H1 (cell line): ENCODE results near the gene RSU1. TPM values are rescaled to one million over a fixed set of nuclear protein-coding genes. Genes with fewer than 3 reads are reported as not detected.

Experiments used
- CTCF ChIA-PET: fragments of 300-600 bp; sonication (Branson Sonifier 250); formaldehyde crosslinking; loops from one replicate; lab custom pipeline; 2021; ENCODE audit not compliant: partially characterized antibody; lab: Charles Lee
- POLR2A ChIA-PET: fragments of 300-600 bp; sonication (Branson Sonifier 250); formaldehyde crosslinking; loops from one replicate; lab custom pipeline; 2021; ENCODE audit warnings: inconsistent platforms; ENCODE audit not compliant: partially characterized antibody; lab: Charles Lee
- DNase-seq, 2 experiments: peaks; one replicate each; pipeline versions ENCODE4 v3.0.0 to v3.0.0-alpha.2; 2010 to 2022; ENCODE audit warnings: low spot score in 2 of 2, low read depth in 1 of 2, mixed read lengths in 1 of 2
- FAIRE-seq: peaks from 2 replicates; lab custom pipeline; 2011; peaks lifted over from hg19 to GRCh38; lab: Jason Lieb, UNC
- H2AFZ ChIP-seq: 2 replicates; pipeline ENCODE4 v1.8.1; 2012; ENCODE audit warnings: low read length, inconsistent platforms
- H2AK5ac ChIP-seq: 2 replicates; pipeline ENCODE4 v1.6.1; 2013; ENCODE audit warnings: low read depth, low read length
- H2BK120ac ChIP-seq: replicated peaks from 2 replicates; pipeline ENCODE3; 2013; ENCODE audit warnings: low read depth, low read length, inconsistent platforms
- H2BK12ac ChIP-seq: 2 replicates; pipeline ENCODE4 v1.6.1; 2013; ENCODE audit warnings: low read depth, low read length
- H2BK15ac ChIP-seq: 2 replicates; pipeline ENCODE4 v1.6.1; 2013; ENCODE audit warnings: low read length
- H2BK20ac ChIP-seq: 2 replicates; pipeline ENCODE4 v1.6.1; 2013; ENCODE audit warnings: low read length
- H2BK5ac ChIP-seq: 2 replicates; pipeline ENCODE4 v1.6.1; 2013; ENCODE audit warnings: low read depth, low read length
- H3K14ac ChIP-seq: 2 replicates; pipeline ENCODE4 v1.6.1; 2013; ENCODE audit warnings: inconsistent platforms; ENCODE audit not compliant: insufficient read length
- H3K18ac ChIP-seq: 2 replicates; pipeline ENCODE4 v1.6.1; 2013; ENCODE audit warnings: low read length; ENCODE audit errors: extremely low read depth
- H3K23ac ChIP-seq: 2 replicates; pipeline ENCODE4 v1.6.1; 2013; ENCODE audit warnings: inconsistent platforms; ENCODE audit not compliant: insufficient read length
- H3K23me2 ChIP-seq: 2 replicates; pipeline ENCODE4 v1.6.1; 2013; ENCODE audit warnings: low read depth, low read length
- H3K27ac ChIP-seq: 2 replicates; pipeline ENCODE4 v1.6.1; 2011; ENCODE audit warnings: low read depth, low read length, inconsistent platforms
- H3K27me3 ChIP-seq, 4 experiments: replicated peaks in 1 of 4; 1 replicate in 1 of 4; 2 replicates in 3 of 4; pipeline versions ENCODE4 v1.6.1 to v1.8.1; 2011 to 2013; ENCODE audit warnings: low read length in 3 of 4, mild to moderate bottlenecking in 3 of 4, inconsistent platforms in 2 of 4, mixed read lengths in 2 of 4, moderate library complexity in 1 of 4; ENCODE audit not compliant: control insufficient read depth in 3 of 4, insufficient read depth in 3 of 4; ENCODE audit errors: extremely low read depth in 1 of 4
- H3K36me3 ChIP-seq, 4 experiments: 2 replicates each; pipeline versions ENCODE4 v1.6.1 to v1.8.1; 2011 to 2013; ENCODE audit warnings: mild to moderate bottlenecking in 4 of 4, low read length in 3 of 4, moderate library complexity in 2 of 4, control low read depth in 1 of 4, inconsistent platforms in 1 of 4; ENCODE audit not compliant: insufficient read depth in 4 of 4, control insufficient read depth in 2 of 4
- H3K4ac ChIP-seq: replicated peaks from 2 replicates; pipeline ENCODE3; 2013; ENCODE audit warnings: low read length, low read depth, mixed read lengths, inconsistent platforms; ENCODE audit not compliant: insufficient read length
- H3K4me1 ChIP-seq, 4 experiments: replicated peaks in 1 of 4; 1 replicate in 1 of 4; 2 replicates in 3 of 4; pipeline versions ENCODE4 v1.6.1 to v1.8.1; 2011 to 2013; ENCODE audit warnings: low read length in 3 of 4, inconsistent platforms in 2 of 4, mixed read lengths in 1 of 4; ENCODE audit not compliant: insufficient read depth in 4 of 4, control insufficient read depth in 3 of 4
- H3K4me2 ChIP-seq, 2 experiments: 2 replicates each; pipeline versions ENCODE4 v1.6.1 to v1.8.1; 2011 to 2013; ENCODE audit warnings: low read depth in 2 of 2, low read length in 2 of 2, control low read depth in 1 of 2, inconsistent platforms in 1 of 2, mild to moderate bottlenecking in 1 of 2; ENCODE audit not compliant: insufficient read depth in 1 of 2
- H3K4me3 ChIP-seq, 4 experiments: fragments of 200-600, 300-600 bp in 1 of 4; sonication (generic), shearing (Covaris generic), sonication (Bioruptor Twin) in 1 of 4; 2 replicates each; pipeline versions ENCODE4 v1.5.1 to v1.8.1; 2011 to 2016; ENCODE audit warnings: low read length in 4 of 4, low read depth in 3 of 4, control low read depth in 2 of 4, inconsistent platforms in 2 of 4, mild to moderate bottlenecking in 2 of 4, mixed read lengths in 1 of 4, moderate library complexity in 1 of 4; ENCODE audit not compliant: insufficient read depth in 2 of 4; ENCODE audit errors: extremely low read depth in 1 of 4
- H3K56ac ChIP-seq: replicated peaks from 2 replicates; pipeline ENCODE3; 2013; ENCODE audit warnings: low read depth, mild to moderate bottlenecking, mixed read lengths, low read length, inconsistent platforms; ENCODE audit not compliant: insufficient read length
- H3K79me1 ChIP-seq: 2 replicates; pipeline ENCODE4 v1.6.1; 2013; ENCODE audit warnings: low read depth, low read length, control low read depth
- H3K79me2 ChIP-seq, 2 experiments: 2 replicates each; pipeline versions ENCODE4 v1.6.1 to v1.8.1; 2012 to 2013; ENCODE audit warnings: low read length in 2 of 2, mild to moderate bottlenecking in 2 of 2, inconsistent platforms in 1 of 2; ENCODE audit not compliant: insufficient read depth in 2 of 2, control insufficient read depth in 1 of 2
- H3K9ac ChIP-seq, 4 experiments: replicated peaks in 1 of 4; 1 replicate in 1 of 4; 2 replicates in 3 of 4; pipeline versions ENCODE4 v1.6.1 to v1.8.1; 2011 to 2013; ENCODE audit warnings: low read depth in 3 of 4, low read length in 3 of 4, control low read depth in 2 of 4, mild to moderate bottlenecking in 2 of 4, moderate library complexity in 2 of 4, inconsistent platforms in 1 of 4; ENCODE audit errors: extremely low read depth in 1 of 4
- H3K9me3 ChIP-seq, 2 experiments: 2 replicates each; pipeline versions ENCODE4 v1.6.1 to v1.8.1; 2012 to 2013; ENCODE audit warnings: mild to moderate bottlenecking in 2 of 2, moderate library complexity in 2 of 2, control low read depth in 1 of 2, inconsistent platforms in 1 of 2, low read depth in 1 of 2, low read length in 1 of 2, mixed read lengths in 1 of 2; ENCODE audit not compliant: insufficient read depth in 2 of 2
- H4K20me1 ChIP-seq, 2 experiments: replicated peaks in 1 of 2; 2 replicates each; pipeline versions ENCODE3 to v1.8.1; 2011 to 2013; ENCODE audit warnings: inconsistent platforms in 2 of 2, low read length in 2 of 2, mild to moderate bottlenecking in 1 of 2; ENCODE audit not compliant: insufficient read depth in 2 of 2, control insufficient read depth in 1 of 2
- H4K5ac ChIP-seq: 2 replicates; pipeline ENCODE4 v1.6.1; 2013; ENCODE audit warnings: low read length, low read depth, mixed read lengths, inconsistent platforms; ENCODE audit not compliant: insufficient read length
- H4K8ac ChIP-seq: 2 replicates; pipeline ENCODE4 v1.8.0; 2013; ENCODE audit warnings: mild to moderate bottlenecking, moderate library complexity, low read length, inconsistent platforms; ENCODE audit not compliant: insufficient read depth; ENCODE audit errors: extremely low read depth
- H4K91ac ChIP-seq: replicated peaks from 2 replicates; pipeline ENCODE3; 2013; ENCODE audit warnings: low read length, mixed read lengths, inconsistent platforms; ENCODE audit not compliant: insufficient read length
- CEBPB ChIP-seq: IDR thresholded peaks from 2 replicates; pipeline ENCODE4 v1.6.1; 2012; ENCODE audit warnings: low read depth, low read length
- CREB1 ChIP-seq: IDR thresholded peaks from 2 replicates; pipeline ENCODE4 v1.6.1; 2012; ENCODE audit warnings: inconsistent platforms
- CTCF ChIP-seq, 3 experiments: IDR thresholded peaks; 1 replicate in 2 of 3; 2 replicates in 1 of 3; pipeline versions ENCODE4 v1.5.1 to v1.6.1; 2011; ENCODE audit warnings: low read length in 3 of 3, mild to moderate bottlenecking in 3 of 3, inconsistent platforms in 2 of 3, low read depth in 1 of 3, moderate library complexity in 1 of 3; ENCODE audit not compliant: insufficient read depth in 1 of 3; ENCODE audit errors: control extremely low read depth in 1 of 3
- POLR2A ChIP-seq, 2 experiments: IDR thresholded peaks; 1 replicate in 1 of 2; 2 replicates in 1 of 2; pipeline ENCODE4 v1.6.1; 2011; ENCODE audit warnings: low read depth in 2 of 2, low read length in 2 of 2, mild to moderate bottlenecking in 2 of 2; ENCODE audit errors: control extremely low read depth in 1 of 2
- POU5F1 ChIP-seq: IDR thresholded peaks from 2 replicates; pipeline ENCODE4 v1.6.1; 2011; ENCODE audit warnings: low read depth, mild to moderate bottlenecking, low read length, moderate library complexity
- TAF7 ChIP-seq: optimal IDR thresholded peaks from 2 replicates; pipeline ENCODE3; 2011; ENCODE audit warnings: low read depth, mild to moderate bottlenecking, inconsistent platforms, low read length, moderate library complexity, borderline replicate concordance
- TBP ChIP-seq: IDR thresholded peaks from 2 replicates; pipeline ENCODE4 v1.6.1; 2011; ENCODE audit warnings: low read depth, low read length, improper control_type of control experiment
- TCF12 ChIP-seq: IDR thresholded peaks from 2 replicates; pipeline ENCODE4 v1.6.1; 2011; ENCODE audit warnings: low read depth, mild to moderate bottlenecking, low read length
- TEAD4 ChIP-seq: IDR thresholded peaks from 2 replicates; pipeline ENCODE4 v1.6.1; 2012; ENCODE audit warnings: low read depth, low read length, inconsistent platforms, mixed read lengths
- YY1 ChIP-seq: IDR thresholded peaks from 2 replicates; pipeline ENCODE4 v1.6.1; 2011; ENCODE audit warnings: low read depth, mild to moderate bottlenecking, low read length
- WGBS, 2 experiments: shearing (Covaris generic) in 1 of 2; methylation state at CpG; one replicate each; pipeline versions ENCODE4 v1.1.6 to v1.1.7; 2013 to 2015; ENCODE audit warnings: low lambda C conversion rate in 2 of 2, mixed read lengths in 2 of 2, inconsistent platforms in 1 of 2, low coverage in 1 of 2, missing lambda C conversion rate in 1 of 2; ENCODE audit not compliant: insufficient replicate concordance in 2 of 2, insufficient coverage in 1 of 2, insufficient read length in 1 of 2; ENCODE audit errors: extremely low coverage in 1 of 2, missing lambda C conversion rate in 1 of 2; 5-methylcytosine and 5-hydroxymethylcytosine counted together
- polyA plus RNA-seq, 7 experiments: library from polyadenylated mRNA; depleted of rRNA in 3 of 7; stranded (reverse) in 5 of 7; unstranded in 2 of 7; fragments of >200 nt in 5 of 7; fragments of 200-250 nt in 2 of 7; gene quantifications; 1 replicate in 5 of 7; 2 replicates in 1 of 7; 4 replicates in 1 of 7; pipeline versions ENCODE4 v1.2.1 to v1.2.3, GENCODE V29; 2011 to 2013; ENCODE audit warnings: missing spikeins in 2 of 7, mixed read lengths in 2 of 7
- total RNA-seq: library from RNA; stranded (reverse); fragmentation: NEBNext Ultra II Directional; extraction: Animal tissue kit (Norgen Biotek cat#: 25700); gene quantifications from 2 replicates; pipeline ENCODE4 v1.2.1, GENCODE V29; 2021

RSU1 gene
- total and polyA plus RNA-seq, 2 of the 8 experiments (the other 6 are each of a cell fraction or from before 2014, with no cell fraction given), result 50.0 to 68.2 TPM

- Histone ChIP-seq H4K91ac (no peak overlapping the region), H3K4me2 (no peak overlapping the region), H3K4me3 (no peak overlapping the region), H3K79me2 (peaks cover 0 to 49% of the 10 kb centered on the region in 2 experiments; a peak in 3 of 4 replicates), H3K14ac (no peak overlapping the region), H2BK20ac (no peak overlapping the region), H3K9ac (no peak overlapping the region), H3K27me3 (no peaks in the 10 kb centered on the region), H2BK15ac (no peak overlapping the region), H4K20me1 (no peaks in the 10 kb centered on the region), H3K79me1 (no peaks in the 10 kb centered on the region; the same call in 1 of the 2 replicates), H2AK5ac (no peak overlapping the region), H3K4ac (no peak overlapping the region), H4K5ac (no peak overlapping the region), H3K23me2 (no peaks in the 10 kb centered on the region), H3K23ac (no peak overlapping the region), H3K36me3 (no peaks in the 10 kb centered on the region; a peak in 1 of 8 replicates), H2BK5ac (no peak overlapping the region), H4K8ac (no peak overlapping the region), H3K27ac (no peak overlapping the region), H2BK120ac (no peak overlapping the region), H3K18ac (no peak overlapping the region), H3K56ac (no peak overlapping the region), H3K4me1 (no peaks in the 10 kb centered on the region), H2BK12ac (no peak overlapping the region), H3K9me3 (no peaks in the 10 kb centered on the region; a peak in 1 of 4 replicates), H2AFZ (no peak overlapping the region)
- ChIA-PET POLR2A (no interaction called here), CTCF (interaction anchor here (2.7 kb wide), 1 partner anchor 10 kb away, joined by 11 read pairs; no protein-coding TSS in a partner anchor)
- TF ChIP-seq TEAD4 (no peak), POLR2A (IDR thresholded peaks at IDR 0.05; ENCODE audit: control extremely low read depth in 1 of 2, low read depth in 2 of 2, low read length in 2 of 2) (no peak), CTCF (IDR thresholded peaks at IDR 0.05; ENCODE audit: control extremely low read depth in 1 of 3, insufficient read depth in 1 of 3, low read depth in 1 of 3, low read length in 3 of 3) (no peak), POU5F1 (no peak), TBP (no peak), CEBPB (no peak), CREB1 (no peak), TCF12 (no peak), YY1 (no peak), TAF7 (no peak)
- no peak for DNase-seq
- WGBS, 2 experiments, result 86% methylated on average over 2 of the region's 2 CpGs; no CpG with 5 or more reads in 1 of the 2 experiments
- FAIRE-seq, result no peak
Measured at GRCh38 chr10:16803464-16803863, 13.8 kb downstream of the RSU1 start.
